CD1c-positive myeloid dendritic cell (primary cell): ENCODE results near the gene VSIR.
A peak's percentile ranks its signal among the peaks of the same experiment; 100 is the strongest.

Source experiments
- DNase-seq: peaks from one replicate; pipeline ENCODE4 v3.0.0-alpha.2; 2016; ENCODE audit errors: extremely low spot score

Gene VSIR

GRCh38 chr10:71782221-71782916, 9.0 kb upstream of the VSIR start:
- DNase-seq = no peak

GRCh38 chr10:71780719-71781118, 7.4 kb upstream of the VSIR start:
- DNase-seq = no peak

- DNase-seq = no peak
Observed at GRCh38 chr10:71780156-71780555, 6.8 kb upstream of the VSIR start.

- no peak for DNase-seq
Observed at GRCh38 chr10:71779641-71780040, 6.3 kb upstream of the VSIR start.

GRCh38 chr10:71778071-71778825, 4.9 kb upstream of the VSIR start:
- DNase-seq = peak; percentile 40

GRCh38 chr10:71777213-71777985, 4.1 kb upstream of the VSIR start:
- no peak for DNase-seq

- peak; percentile 58 for DNase-seq
Observed at GRCh38 chr10:71776481-71776925, 3.2 kb upstream of the VSIR start.

- DNase-seq = peak; percentile 89
Observed at GRCh38 chr10:71774916-71775702, 1.8 kb upstream of the VSIR start.

- no peak for DNase-seq
Observed at GRCh38 chr10:71772832-71773220, 494 bp downstream of the VSIR start.

GRCh38 chr10:71771821-71772617, 1.3 kb downstream of the VSIR start:
- DNase-seq = no peak

- DNase-seq = no peak
Observed at GRCh38 chr10:71771204-71771603, 2.1 kb downstream of the VSIR start.

- DNase-seq = peak; percentile 72
Observed at GRCh38 chr10:71770789-71771188, 2.5 kb downstream of the VSIR start.

GRCh38 chr10:71770255-71770654, 3.1 kb downstream of the VSIR start:
- peak; percentile 64 for DNase-seq

- peak; percentile 62 for DNase-seq
Observed at GRCh38 chr10:71769279-71769823, 4.0 kb downstream of the VSIR start.

GRCh38 chr10:71767420-71768035, 5.8 kb downstream of the VSIR start:
- DNase-seq = no peak

GRCh38 chr10:71766717-71767419, 6.5 kb downstream of the VSIR start:
- peak; percentile 78 for DNase-seq

GRCh38 chr10:71765906-71766716, 7.2 kb downstream of the VSIR start:
- DNase-seq = no peak

GRCh38 chr10:71765176-71765904, 8.0 kb downstream of the VSIR start:
- peak; percentile 47 for DNase-seq
